ENCODE measurements around the gene KCNN4. TPM values are rescaled to one million over a fixed set of nuclear protein-coding genes. Genes with fewer than 3 reads are reported as not detected.

The KCNN4 gene
- total RNA-seq, 3 donors from 2014 or later (not counting 1 experiment from before 2014, with no cell fraction given) = 0.72 to 7.1 (median 1.4) TPM

DNA sequence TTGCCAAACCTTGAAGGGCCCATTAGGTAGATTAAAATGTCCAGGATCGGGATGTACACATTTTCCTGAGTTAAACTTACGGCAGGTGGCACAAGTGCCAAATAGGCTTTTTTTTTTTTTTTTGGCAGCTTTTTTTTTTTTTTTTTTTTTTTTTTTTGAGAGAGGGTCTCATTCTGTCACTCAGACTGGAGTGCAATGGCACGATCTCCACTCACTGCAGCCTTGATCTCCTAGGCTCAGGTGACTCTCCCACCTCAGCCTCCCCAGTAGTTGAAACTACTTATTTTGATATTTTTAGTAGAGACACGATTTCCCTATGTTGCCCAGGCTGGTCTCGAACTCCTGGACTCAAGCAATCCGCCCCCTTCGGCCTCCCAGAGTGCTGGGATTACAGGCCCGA is 55.9 kb downstream of the KCNN4 start:
- Mint-ChIP-seq H3K4me3 (no peak overlapping the region), H3K4me1 (no peaks in the 10 kb centered on the region), H3K27ac (no peak overlapping the region), H3K27me3 (ENCODE audit: low read depth in 2 of 2) (no peaks in the 10 kb centered on the region), H3K36me3 (no peaks in the 10 kb centered on the region), H3K9me3 (no peaks in the 10 kb centered on the region)
- Histone ChIP-seq H3K36me3 (ENCODE audit: control insufficient read depth, insufficient read depth, low read length) (peaks cover 16% of the 10 kb centered on the region), H3K27ac (ENCODE audit: low read length) (no peak overlapping the region), H3K9me3 (ENCODE audit: control insufficient read depth, insufficient read depth, low read length) (no peaks in the 10 kb centered on the region), H3K27me3 (ENCODE audit: control insufficient read depth, insufficient read depth, low read length) (no peaks in the 10 kb centered on the region), H3K4me1 (ENCODE audit: control insufficient read depth, insufficient read depth, low read length) (peaks cover 11% of the 10 kb centered on the region), H3K4me3 (ENCODE audit: low read length) (no peak overlapping the region)
- intact Hi-C loops (cut with micrococcal nuclease) = no loop called here
- WGBS (ENCODE audit: insufficient coverage) = 87% methylated on average over 6 of the region's 8 CpGs
- ATAC-seq (no peak), DNase-seq (no peak)
- TF ChIP-seq, protein P1, sequence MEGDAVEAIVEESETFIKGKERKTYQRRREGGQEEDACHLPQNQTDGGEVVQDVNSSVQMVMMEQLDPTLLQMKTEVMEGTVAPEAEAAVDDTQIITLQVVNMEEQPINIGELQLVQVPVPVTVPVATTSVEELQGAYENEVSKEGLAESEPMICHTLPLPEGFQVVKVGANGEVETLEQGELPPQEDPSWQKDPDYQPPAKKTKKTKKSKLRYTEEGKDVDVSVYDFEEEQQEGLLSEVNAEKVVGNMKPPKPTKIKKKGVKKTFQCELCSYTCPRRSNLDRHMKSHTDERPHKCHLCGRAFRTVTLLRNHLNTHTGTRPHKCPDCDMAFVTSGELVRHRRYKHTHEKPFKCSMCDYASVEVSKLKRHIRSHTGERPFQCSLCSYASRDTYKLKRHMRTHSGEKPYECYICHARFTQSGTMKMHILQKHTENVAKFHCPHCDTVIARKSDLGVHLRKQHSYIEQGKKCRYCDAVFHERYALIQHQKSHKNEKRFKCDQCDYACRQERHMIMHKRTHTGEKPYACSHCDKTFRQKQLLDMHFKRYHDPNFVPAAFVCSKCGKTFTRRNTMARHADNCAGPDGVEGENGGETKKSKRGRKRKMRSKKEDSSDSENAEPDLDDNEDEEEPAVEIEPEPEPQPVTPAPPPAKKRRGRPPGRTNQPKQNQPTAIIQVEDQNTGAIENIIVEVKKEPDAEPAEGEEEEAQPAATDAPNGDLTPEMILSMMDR (IDR thresholded peaks at IDR 0.05) = no peak

DNA sequence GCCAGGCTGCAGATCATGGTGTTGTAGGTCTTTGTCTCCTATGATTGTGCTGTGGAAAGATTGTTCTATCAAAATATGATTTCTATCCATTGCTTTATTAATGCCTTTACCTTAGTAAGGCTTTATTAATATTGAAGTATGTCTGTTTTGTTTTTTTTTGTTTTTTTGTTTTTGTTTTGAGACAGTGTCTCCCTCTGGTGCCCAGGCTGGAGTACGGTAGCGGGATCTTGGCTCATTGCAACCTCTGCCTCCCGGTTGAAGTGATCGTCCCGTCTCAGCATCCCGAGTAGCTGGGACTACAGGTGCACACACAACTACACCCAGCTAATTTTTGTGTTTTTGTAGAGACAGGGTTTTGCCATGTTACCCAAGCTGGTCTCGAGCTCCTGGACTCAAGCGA is 57.2 kb downstream of the KCNN4 start:
- Mint-ChIP-seq H3K27me3 (ENCODE audit: low read depth in 2 of 2) (no peaks in the 10 kb centered on the region), H3K36me3 (no peaks in the 10 kb centered on the region), H3K4me3 (no peak overlapping the region), H3K9me3 (no peaks in the 10 kb centered on the region), H3K4me1 (no peaks in the 10 kb centered on the region), H3K27ac (no peak overlapping the region)
- intact Hi-C loops (cut with micrococcal nuclease) = no loop called here
- Histone ChIP-seq H3K27ac (ENCODE audit: low read length) (no peak overlapping the region), H3K27me3 (ENCODE audit: control insufficient read depth, insufficient read depth, low read length) (no peaks in the 10 kb centered on the region), H3K36me3 (ENCODE audit: control insufficient read depth, insufficient read depth, low read length) (peaks cover 6% of the 10 kb centered on the region), H3K4me1 (ENCODE audit: control insufficient read depth, insufficient read depth, low read length) (peaks cover 11% of the 10 kb centered on the region), H3K9me3 (ENCODE audit: control insufficient read depth, insufficient read depth, low read length) (no peaks in the 10 kb centered on the region), H3K4me3 (ENCODE audit: low read length) (no peak overlapping the region)
- ATAC-seq (no peak), DNase-seq (no peak)
- TF ChIP-seq, protein P1 (IDR thresholded peaks at IDR 0.05) = no peak
- WGBS (ENCODE audit: insufficient coverage) = 94% methylated on average over 8 of the region's 8 CpGs

DNA sequence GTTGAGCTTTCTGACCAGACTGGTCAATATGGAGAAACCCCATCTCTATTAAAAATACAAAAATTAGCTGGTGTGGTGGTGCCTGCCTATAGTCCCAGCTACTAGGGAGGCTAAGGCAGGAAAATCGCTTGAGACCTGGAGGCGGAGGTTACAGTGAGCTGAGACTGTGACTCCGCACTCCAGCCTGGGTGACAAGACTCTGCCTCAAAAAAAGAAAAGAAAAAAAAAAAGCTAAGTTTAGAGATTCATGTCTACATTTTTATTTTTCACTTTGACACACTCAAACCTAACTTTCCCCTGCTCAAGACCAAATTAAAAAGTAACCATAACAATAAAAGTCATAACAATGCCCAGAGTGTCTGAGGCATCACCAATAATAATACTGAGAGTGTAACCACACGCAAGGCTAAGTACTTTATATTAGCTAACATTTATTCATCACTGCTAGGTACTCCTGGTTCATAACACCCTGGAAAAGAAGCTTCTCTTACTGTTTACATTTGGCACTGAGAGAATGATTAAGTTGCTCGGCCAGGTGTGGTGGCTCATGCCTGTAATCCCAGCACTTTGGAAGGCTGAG is 59.2 kb downstream of the KCNN4 start:
- intact Hi-C loops (cut with micrococcal nuclease) = no loop called here
- no peak for DNase-seq
- H3K27ac Mint-ChIP-seq = no peak overlapping the region

More for the DNA sequence above, 59.2 kb downstream of the KCNN4 start:
- Histone ChIP-seq H3K36me3 (ENCODE audit: control insufficient read depth, insufficient read depth, low read length) (no peaks in the 10 kb centered on the region), H3K27me3 (ENCODE audit: control insufficient read depth, insufficient read depth, low read length) (no peaks in the 10 kb centered on the region), H3K9me3 (ENCODE audit: control insufficient read depth, insufficient read depth, low read length) (no peaks in the 10 kb centered on the region), H3K4me1 (ENCODE audit: control insufficient read depth, insufficient read depth, low read length) (peaks cover 5% of the 10 kb centered on the region), H3K27ac (ENCODE audit: low read length) (no peak overlapping the region), H3K4me3 (ENCODE audit: low read length) (no peak overlapping the region)
- Mint-ChIP-seq H3K27me3 (ENCODE audit: low read depth in 2 of 2) (no peaks in the 10 kb centered on the region), H3K36me3 (no peaks in the 10 kb centered on the region), H3K4me3 (no peak overlapping the region), H3K9me3 (no peaks in the 10 kb centered on the region), H3K4me1 (no peaks in the 10 kb centered on the region)
- WGBS (ENCODE audit: insufficient coverage) = 88% methylated on average over 5 of the region's 5 CpGs
- TF ChIP-seq, protein P1 (IDR thresholded peaks at IDR 0.05) = no peak
- no peak for ATAC-seq
